ENCODE measurements around the gene SYNJ2.
A peak's percentile ranks its signal among the peaks of the same experiment; 100 is the strongest.

SYNJ2 gene

DNA sequence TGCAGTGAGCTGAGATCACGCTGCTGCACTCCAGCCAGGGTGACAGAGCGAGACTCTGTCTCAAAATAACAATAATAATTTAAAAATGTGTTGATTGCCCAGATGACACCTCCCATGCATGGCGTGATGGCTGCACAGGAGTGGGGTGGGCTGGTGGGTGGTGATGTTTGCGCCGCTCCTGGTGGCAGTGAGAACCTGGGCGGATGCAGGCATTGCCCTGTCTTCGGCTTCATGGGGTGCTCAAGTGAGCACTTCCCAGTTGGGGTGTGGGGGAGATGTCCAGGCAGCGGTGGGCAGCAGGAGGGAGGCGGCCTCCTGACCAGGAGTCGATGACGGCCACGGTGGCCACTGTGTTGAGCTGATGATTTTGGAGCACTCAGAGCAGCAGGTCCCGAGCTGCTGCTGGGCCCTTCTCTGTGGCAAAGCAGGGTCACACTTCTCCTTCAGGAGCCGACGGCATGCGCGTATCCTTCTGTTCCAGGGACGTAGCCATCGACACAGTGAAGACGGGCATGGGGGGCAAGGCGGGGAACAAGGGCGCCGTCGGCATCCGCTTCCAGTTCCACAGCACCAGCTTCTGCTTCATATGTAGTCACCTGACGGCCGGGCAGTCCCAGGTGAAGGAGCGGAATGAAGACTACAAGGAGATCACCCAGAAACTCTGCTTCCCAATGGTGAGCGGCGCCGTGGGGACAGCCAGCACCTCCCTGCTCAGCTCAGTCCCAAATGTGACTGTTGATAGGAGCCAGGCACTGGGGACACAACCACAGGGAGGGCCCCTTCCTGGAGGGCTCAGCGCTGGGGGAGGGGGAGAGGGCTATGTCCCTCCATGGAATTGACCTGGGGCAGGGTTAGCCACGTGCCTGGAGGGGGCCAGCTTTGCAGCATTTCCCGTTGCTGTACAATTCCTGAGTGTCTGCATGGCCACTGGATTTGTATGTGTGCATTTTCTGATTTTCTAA, 89.7 kb downstream of the SYNJ2 start:
- DNase-seq (ENCODE audit: low read depth in 3 of 3, low spot score in 1 of 3), result no peak

DNA sequence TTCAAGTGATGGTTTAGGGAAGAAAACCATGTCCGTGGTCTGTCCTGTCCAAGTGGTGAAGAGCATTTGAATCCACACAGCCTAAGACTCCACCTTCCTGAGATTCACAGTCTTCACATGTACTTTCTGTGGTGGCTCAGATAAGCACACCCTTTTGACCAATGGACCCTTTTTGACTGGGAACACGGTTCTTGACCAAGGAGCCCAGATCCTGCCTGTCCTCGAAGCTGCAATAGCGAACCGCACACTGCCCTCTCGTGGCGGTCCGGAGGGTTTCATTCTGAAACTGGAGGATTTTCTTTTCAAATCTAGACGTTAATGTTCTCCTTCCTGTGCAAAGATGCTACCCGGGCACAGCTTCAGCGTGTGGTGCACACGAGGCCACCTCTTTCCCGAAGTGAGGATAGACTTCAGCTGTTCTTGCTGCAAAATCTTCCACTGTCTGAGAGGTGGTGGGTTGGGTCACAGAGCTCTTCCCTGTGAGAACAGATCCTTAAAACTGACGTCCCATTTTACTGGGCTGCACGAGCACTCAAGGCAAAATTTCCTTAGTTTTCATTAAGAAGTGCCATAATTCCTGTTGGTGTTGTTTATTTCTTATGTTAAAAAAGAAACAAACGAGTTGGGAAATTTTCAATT, 90.5 kb downstream of the SYNJ2 start:
- peak; percentile 9 to 60 (median 35) for DNase-seq (ENCODE audit: low read depth in 3 of 3, low spot score in 1 of 3)

DNA sequence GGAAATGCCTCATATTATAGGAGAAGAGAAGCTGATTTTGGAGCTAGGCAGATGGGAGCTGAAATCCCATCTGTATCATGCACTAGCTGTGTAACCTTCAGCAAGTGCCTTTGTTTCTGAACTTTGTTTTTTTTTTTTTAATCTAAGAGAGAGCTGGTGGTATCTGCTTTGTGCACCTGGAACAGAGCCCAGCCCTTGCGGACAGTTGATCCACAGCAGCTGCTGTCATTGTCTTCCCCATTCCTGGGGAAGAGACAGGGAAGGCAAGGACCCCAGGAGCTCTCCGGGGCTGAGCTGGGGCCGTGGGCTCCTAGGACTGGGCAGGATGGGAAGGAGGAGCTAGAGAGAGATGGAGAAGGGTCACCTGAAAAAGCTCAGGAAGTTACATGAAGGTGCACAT, 92.1 kb downstream of the SYNJ2 start:
- no peak for DNase-seq (ENCODE audit: low read depth in 3 of 3, low spot score in 1 of 3)

- DNase-seq (ENCODE audit: low read depth in 3 of 3, low spot score in 1 of 3), result no peak
These were observed 94.9 kb downstream of the SYNJ2 start for GRCh38 chr6:158076548-158076947.

- no peak for DNase-seq (ENCODE audit: low read depth in 3 of 3, low spot score in 1 of 3)
These were observed 96.0 kb downstream of the SYNJ2 start for GRCh38 chr6:158077676-158078075.

DNA sequence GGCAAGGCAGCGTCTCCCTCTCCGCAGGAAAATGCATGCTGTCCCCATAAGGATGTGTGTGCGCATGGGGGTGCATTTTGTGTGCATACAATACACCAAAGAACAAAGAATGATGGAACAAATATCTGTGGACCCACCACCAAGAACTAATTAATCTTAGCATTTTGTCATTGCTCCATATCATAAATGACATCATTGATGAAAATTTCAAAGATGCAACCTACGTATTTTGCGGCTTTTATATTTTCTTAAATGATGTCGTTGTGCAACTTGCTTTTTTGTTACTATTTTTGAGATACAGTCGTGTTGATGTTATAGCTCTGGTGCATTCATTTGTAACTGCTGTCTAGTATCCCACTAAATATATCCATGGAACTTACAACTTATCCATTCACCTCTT, 96.7 kb downstream of the SYNJ2 start:
- no peak for DNase-seq (ENCODE audit: low read depth in 3 of 3, low spot score in 1 of 3)

GRCh38 chr6:158080849-158081656, 99.4 kb downstream of the SYNJ2 start:
- no peak for DNase-seq (ENCODE audit: low read depth in 3 of 3, low spot score in 1 of 3)

DNA sequence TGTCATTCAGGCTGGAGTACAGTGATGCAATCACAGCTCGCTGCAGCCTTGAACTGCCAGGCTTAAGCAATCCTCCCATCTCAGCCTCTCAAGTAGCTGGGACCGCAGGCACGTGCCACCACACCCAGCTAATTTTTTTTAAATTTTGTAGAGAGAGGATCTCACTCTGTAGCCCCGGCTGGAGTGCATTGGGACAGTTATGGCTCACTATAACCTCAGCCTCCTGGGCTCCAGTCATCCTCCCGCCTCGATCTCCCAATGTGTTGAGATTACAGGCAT, 99.9 kb downstream of the SYNJ2 start:
- DNase-seq (ENCODE audit: low read depth in 3 of 3, low spot score in 1 of 3), result no peak

DNA sequence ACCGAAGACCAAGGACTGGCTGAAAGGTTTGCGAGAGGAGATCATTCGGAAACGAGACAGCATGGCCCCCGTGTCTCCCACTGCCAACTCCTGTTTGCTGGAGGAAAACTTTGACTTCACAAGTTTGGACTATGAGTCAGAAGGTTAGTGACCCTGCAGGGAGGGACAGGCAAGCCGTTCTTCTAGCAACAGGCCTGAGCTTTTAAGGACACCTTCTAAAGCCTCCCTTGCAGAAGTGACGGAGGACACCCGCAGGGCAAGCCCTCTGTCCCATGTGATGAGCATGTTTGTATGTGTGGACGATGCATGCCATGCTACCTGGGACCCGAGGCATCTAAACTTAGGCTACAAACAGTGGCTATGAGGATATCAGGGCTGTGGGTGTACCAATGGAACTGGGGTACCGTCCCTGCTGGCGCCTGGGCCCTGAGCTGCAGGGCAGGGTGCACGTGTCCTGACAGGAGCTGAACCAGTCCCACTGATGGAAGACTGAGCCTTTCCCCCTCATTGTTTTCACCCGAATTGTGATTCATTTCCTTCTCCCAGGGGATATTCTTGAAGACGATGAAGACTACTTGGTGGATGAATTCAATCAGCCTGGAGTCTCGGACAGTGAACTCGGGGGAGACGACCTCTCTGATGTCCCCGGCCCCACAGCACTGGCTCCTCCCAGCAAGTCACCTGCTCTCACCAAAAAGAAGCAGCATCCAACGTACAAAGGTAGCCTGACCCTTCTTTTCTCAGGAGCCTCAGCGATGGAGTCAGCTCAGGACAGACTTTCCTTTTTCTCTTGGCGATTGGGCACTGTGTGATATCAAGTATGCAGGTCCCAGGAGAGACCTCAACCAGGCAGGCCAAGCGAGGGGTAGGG, 102.0 kb downstream of the SYNJ2 start:
- no peak for DNase-seq (ENCODE audit: low read depth in 3 of 3, low spot score in 1 of 3)

DNA sequence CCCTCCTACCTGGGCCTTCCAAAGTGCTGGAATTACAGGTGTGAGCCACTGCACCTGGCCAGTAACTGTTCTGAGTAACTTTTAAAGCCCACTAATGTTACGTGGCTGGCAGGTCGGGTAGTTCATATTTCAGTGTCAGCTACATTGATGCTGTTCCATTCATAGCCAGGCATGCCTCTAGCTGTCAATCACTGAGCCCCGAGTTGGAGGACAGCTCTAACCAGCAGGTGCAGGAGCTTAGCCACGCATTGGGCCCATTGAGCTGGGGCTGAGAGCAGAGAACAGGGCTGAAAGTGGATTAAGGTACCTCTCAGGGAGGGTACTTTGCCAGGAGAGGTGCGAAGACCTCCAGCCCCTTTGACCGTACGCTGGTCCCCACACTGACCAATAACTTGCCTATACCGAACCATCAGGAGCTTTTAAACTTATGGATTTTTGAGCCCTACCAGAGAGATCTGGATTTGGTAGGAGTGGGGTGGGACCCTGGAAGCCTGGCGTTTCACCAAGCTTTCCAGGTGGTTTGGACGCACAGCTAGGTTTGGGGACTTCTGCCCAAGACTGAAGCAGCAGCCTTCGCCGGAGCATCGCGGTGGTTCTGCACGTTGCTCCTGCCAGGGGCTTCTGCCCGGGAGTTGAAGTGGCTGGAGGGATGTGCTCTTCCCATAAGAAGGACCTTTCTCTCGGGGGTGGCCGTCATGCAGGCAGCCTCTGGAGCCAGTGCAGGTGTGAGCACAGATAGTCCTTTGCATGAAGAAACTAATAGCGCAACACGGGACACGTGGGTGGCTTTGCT, 103.8 kb downstream of the SYNJ2 start:
- DNase-seq (ENCODE audit: low read depth in 3 of 3, low spot score in 1 of 3), result no peak

DNA sequence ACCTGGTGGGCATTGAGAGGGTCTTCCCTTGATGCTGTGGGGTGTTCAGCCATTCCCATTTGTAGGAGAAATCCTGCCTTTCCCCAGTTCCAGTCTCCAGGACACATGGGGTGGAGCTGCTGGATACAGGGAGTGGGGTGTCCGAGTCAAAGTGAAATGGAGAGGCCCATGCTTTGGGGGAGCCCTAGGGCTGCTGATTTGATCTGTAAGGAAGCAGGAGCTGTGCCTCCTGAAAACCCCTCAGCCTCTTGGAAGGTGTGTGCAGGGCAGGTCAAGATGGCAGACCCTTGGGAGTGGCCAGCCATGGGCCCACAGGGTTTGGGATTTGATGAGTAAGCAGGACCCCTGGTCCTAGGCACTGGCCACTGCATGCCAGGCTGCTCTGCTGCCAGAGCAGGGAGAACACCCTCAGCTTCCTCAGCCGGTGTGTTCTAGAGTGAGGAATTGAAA, 104.4 kb downstream of the SYNJ2 start:
- no peak for DNase-seq (ENCODE audit: low read depth in 3 of 3, low spot score in 1 of 3)

DNA sequence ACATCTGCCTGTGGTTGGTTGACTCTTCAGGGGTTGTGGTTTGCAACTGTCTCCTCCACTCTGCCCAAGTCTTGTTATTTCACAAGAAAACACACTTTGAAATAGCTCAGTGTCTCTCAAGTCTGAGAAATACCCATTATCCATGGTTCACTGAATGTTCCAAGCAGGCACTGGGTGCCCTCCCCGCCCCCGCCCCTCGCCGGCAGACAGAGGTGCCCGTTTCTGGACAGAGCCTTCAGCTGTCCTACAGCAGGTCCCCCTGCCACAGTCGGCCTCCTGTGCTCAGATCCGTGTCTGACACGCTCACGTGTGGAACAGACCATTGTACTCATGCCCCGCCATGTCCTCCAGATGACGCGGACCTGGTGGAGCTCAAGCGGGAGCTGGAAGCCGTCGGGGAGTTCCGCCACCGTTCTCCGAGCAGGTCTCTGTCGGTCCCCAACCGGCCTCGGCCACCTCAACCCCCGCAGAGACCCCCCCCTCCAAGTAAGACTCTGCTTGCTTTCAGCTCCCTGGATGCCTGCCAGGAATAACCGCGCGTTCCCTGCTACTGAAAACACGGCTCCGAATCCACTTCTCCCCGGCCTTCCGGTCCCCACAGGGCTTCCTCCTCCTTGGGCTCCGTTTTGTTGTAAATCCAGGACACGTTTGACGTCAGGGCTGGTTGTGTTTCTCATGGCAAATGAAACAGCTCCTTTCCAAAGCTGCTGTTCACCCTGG, 105.0 kb downstream of the SYNJ2 start:
- DNase-seq (ENCODE audit: low read depth in 3 of 3, low spot score in 1 of 3), result no peak

- no peak for DNase-seq (ENCODE audit: low read depth in 3 of 3, low spot score in 1 of 3)
These were observed 105.7 kb downstream of the SYNJ2 start for GRCh38 chr6:158087224-158087867.

DNA sequence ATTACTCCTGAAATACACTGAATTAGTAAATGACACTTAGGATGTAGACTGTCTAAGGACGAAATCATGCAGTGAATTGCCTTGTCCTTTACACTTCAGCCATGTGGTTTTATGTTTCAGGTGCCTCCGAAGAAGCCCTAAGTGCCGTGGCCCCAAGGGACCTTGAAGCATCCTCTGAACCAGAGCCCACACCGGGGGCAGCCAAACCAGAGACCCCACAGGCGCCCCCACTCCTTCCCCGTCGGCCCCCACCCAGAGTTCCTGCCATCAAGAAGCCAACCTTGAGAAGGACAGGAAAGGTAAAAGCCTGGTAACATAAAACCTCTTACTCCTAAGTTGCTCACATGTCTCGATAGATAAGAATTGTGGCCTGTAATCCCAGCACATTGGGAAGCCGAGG, 111.1 kb downstream of the SYNJ2 start:
- DNase-seq (ENCODE audit: low read depth in 3 of 3, low spot score in 1 of 3), result no peak

DNA sequence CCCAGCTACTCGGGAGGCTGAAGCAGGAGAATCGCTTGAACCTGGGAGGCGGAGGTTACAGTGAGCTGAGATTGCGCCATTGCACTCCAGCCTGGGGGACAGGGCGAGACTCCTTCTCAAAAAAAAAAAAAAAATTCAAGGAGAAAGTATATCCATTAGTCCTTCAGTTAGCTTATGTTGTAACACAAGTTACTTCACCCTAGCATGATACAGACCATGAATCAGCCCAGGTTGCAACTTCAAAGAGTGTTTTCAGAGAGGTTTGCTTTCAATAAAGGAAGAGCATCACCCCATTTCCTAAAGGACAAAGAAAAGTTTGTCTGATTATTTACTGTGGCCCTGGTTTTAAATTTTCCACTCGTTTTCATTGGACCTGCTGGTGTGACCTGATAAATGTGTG, 113.4 kb downstream of the SYNJ2 start:
- DNase-seq (ENCODE audit: low read depth in 3 of 3, low spot score in 1 of 3), result no peak

DNA sequence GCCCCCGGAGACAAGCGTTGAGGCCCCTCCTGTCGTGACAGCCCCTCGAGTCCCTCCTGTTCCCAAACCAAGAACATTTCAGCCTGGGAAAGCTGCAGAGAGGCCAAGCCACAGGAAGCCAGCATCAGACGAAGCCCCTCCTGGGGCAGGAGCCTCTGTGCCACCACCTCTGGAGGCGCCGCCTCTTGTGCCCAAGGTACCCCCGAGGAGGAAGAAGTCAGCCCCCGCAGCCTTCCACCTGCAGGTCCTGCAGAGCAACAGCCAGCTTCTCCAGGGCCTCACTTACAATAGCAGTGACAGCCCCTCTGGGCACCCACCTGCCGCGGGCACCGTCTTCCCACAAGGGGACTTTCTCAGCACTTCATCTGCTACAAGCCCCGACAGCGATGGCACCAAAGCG, 114.0 kb downstream of the SYNJ2 start:
- no peak for DNase-seq (ENCODE audit: low read depth in 3 of 3, low spot score in 1 of 3)

GRCh38 chr6:158103228-158103627, 121.6 kb downstream of the SYNJ2 start:
- DNase-seq (ENCODE audit: low read depth in 3 of 3, low spot score in 1 of 3), result no peak

DNA sequence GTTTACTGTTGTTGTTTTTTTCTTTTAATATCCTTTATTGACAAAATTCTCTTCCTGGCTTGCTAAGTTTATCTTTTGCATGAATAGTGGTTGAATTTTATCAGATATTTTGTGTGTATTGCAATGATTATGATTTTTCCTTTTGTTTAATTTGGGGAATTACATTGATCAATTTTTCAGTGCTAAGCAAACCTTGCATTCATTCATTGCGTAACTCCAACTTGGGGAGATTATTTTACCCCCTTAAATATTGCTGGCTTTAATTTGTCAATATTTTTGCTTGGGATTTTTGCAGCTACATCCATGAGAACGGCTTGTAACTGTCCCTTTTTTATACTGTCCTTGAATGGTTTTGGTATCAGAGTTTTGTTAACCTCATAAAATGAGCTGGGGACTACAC, 123.0 kb downstream of the SYNJ2 start:
- DNase-seq (ENCODE audit: low read depth in 3 of 3, low spot score in 1 of 3), result no peak

- DNase-seq (ENCODE audit: low read depth in 3 of 3, low spot score in 1 of 3), result no peak
These were observed 128.1 kb downstream of the SYNJ2 start for GRCh38 chr6:158109748-158110147.
